WTC11 (cell line): ENCODE data around the gene RAPGEF2. TPM values are rescaled to one million over a fixed set of nuclear protein-coding genes. Genes with fewer than 3 reads are reported as not detected.
A peak's percentile ranks its signal among the peaks of the same experiment; 100 is the strongest.

ENCODE experiments used
- ATAC-seq: fragments of 200-7000 bp; cut with Tn5 transposase; 2 replicates; pipeline ENCODE4 v1.10.0; 2021; ENCODE audit warnings: mild to moderate bottlenecking, moderate library complexity
- CTCF ChIA-PET: fragments of 300-600 bp; sonication (Branson Sonifier 250); formaldehyde crosslinking; loops from one replicate; lab custom pipeline; 2021; ENCODE audit warnings: antibody characterized with exemption; lab: Charles Lee
- POLR2A ChIA-PET: fragments of 350-600 bp; sonication (Branson Sonifier 250); formaldehyde crosslinking; loops from one replicate; lab custom pipeline; 2021; ENCODE audit warnings: antibody characterized with exemption; lab: Charles Lee
- DNase-seq: peaks from one replicate; pipeline ENCODE4 v3.0.0; 2021; ENCODE audit warnings: low spot score
- H3K27ac Mint-ChIP-seq: 2 replicates; pipeline ENCODE4 v1.8.0; 2021; ENCODE audit warnings: mixed read lengths
- H3K27me3 Mint-ChIP-seq: 2 replicates; pipeline ENCODE4 v1.8.0; 2021; ENCODE audit warnings: low read depth, mild to moderate bottlenecking, moderate library complexity, mixed read lengths
- H3K36me3 Mint-ChIP-seq: 2 replicates; pipeline ENCODE4 v1.8.0; 2021; ENCODE audit warnings: mixed read lengths
- H3K4me1 Mint-ChIP-seq: 2 replicates; pipeline ENCODE4 v1.8.0; 2022; ENCODE audit warnings: mixed read lengths
- H3K4me3 Mint-ChIP-seq: 2 replicates; pipeline ENCODE4 v1.8.0; 2021; ENCODE audit warnings: mild to moderate bottlenecking, moderate library complexity, mixed read lengths
- H3K9me3 Mint-ChIP-seq: 2 replicates; pipeline ENCODE4 v1.8.0; 2021; ENCODE audit warnings: mixed read lengths
- ATF1 ChIP-seq: sonication (generic); formaldehyde crosslinking; IDR thresholded peaks from 2 replicates; pipeline ENCODE4 v1.8.1; 2023; ENCODE audit warnings: mild to moderate bottlenecking, moderate library complexity, missing genetic modification reagents
- ATF2 ChIP-seq: sonication (generic); formaldehyde crosslinking; IDR thresholded peaks from 2 replicates; pipeline ENCODE4 v1.8.1; 2022; ENCODE audit warnings: low read depth, missing genetic modification reagents, borderline replicate concordance
- CBFB ChIP-seq: sonication (generic); formaldehyde crosslinking; IDR thresholded peaks from 2 replicates; pipeline ENCODE4 v1.8.1; 2022; ENCODE audit warnings: mild to moderate bottlenecking, low read depth, missing genetic modification reagents
- CTCF ChIP-seq: fragments of 200-600 bp; IDR thresholded peaks from 2 replicates; pipeline ENCODE4 v1.8.0; 2022; ENCODE audit warnings: antibody characterized with exemption
- ELF4 ChIP-seq: sonication (generic); formaldehyde crosslinking; IDR thresholded peaks from 2 replicates; pipeline ENCODE4 v1.8.1; 2022; ENCODE audit warnings: low read depth, mild to moderate bottlenecking, moderate library complexity, missing genetic modification reagents
- FOXJ3 ChIP-seq: sonication (generic); formaldehyde crosslinking; IDR thresholded peaks from 2 replicates; pipeline ENCODE4 v1.9.0; 2021; ENCODE audit warnings: missing genetic modification reagents, mild to moderate bottlenecking, borderline replicate concordance
- FOXK1 ChIP-seq: sonication (generic); formaldehyde crosslinking; IDR thresholded peaks from 2 replicates; pipeline ENCODE4 v1.8.0; 2022; ENCODE audit warnings: mild to moderate bottlenecking, moderate library complexity, missing genetic modification reagents
- GTF2I ChIP-seq: fragments of 250-450 bp; sonication (Bioruptor Pico); conservative IDR thresholded peaks from 2 replicates; pipeline ENCODE4 v1.4.0; 2021; ENCODE audit warnings: mild to moderate bottlenecking
- IRF2 ChIP-seq: sonication (generic); formaldehyde crosslinking; IDR thresholded peaks from 2 replicates; pipeline ENCODE4 v1.8.0; 2022; ENCODE audit warnings: low read depth, missing genetic modification reagents, borderline replicate concordance
- MLX ChIP-seq: sonication (generic); formaldehyde crosslinking; IDR thresholded peaks from 2 replicates; pipeline ENCODE4 v1.8.1; 2023; ENCODE audit warnings: mild to moderate bottlenecking, missing genetic modification reagents, moderate library complexity
- NFE2L1 ChIP-seq: sonication (generic); formaldehyde crosslinking; IDR thresholded peaks from 2 replicates; pipeline ENCODE4 v1.8.1; 2023; ENCODE audit warnings: missing genetic modification reagents
- OVOL2 ChIP-seq: fragments of 250-450 bp; sonication (Bioruptor Pico); IDR thresholded peaks from 2 replicates; pipeline ENCODE4 v1.9.0; 2021; ENCODE audit warnings: mild to moderate bottlenecking, borderline replicate concordance
- PRDM15 ChIP-seq: sonication (generic); formaldehyde crosslinking; IDR thresholded peaks from 2 replicates; pipeline ENCODE4 v1.8.0; 2022; ENCODE audit warnings: missing genetic modification reagents
- RELA ChIP-seq: sonication (generic); formaldehyde crosslinking; IDR thresholded peaks from 2 replicates; pipeline ENCODE4 v1.8.1; 2022; ENCODE audit warnings: missing genetic modification reagents, mild to moderate bottlenecking, borderline replicate concordance
- SMAD4 ChIP-seq: sonication (generic); formaldehyde crosslinking; IDR thresholded peaks from 2 replicates; pipeline ENCODE4 v1.8.0; 2022; ENCODE audit warnings: mild to moderate bottlenecking, missing genetic modification reagents
- ZBTB21 ChIP-seq: sonication (generic); formaldehyde crosslinking; IDR thresholded peaks from 2 replicates; pipeline ENCODE4 v1.8.1; 2023; ENCODE audit warnings: mild to moderate bottlenecking, missing genetic modification reagents, borderline replicate concordance
- ZBTB43 ChIP-seq: sonication (generic); formaldehyde crosslinking; IDR thresholded peaks from 2 replicates; pipeline ENCODE4 v1.8.1; 2023; ENCODE audit warnings: mild to moderate bottlenecking, missing genetic modification reagents
- ZNF281 ChIP-seq: sonication (generic); formaldehyde crosslinking; IDR thresholded peaks from 2 replicates; pipeline ENCODE4 v1.8.0; 2023; ENCODE audit warnings: mild to moderate bottlenecking, missing genetic modification reagents
- ZNF396 ChIP-seq: fragments of 250-450 bp; sonication (Bioruptor Pico); IDR thresholded peaks from 2 replicates; pipeline ENCODE4 v1.8.0; 2021; ENCODE audit warnings: mild to moderate bottlenecking, moderate library complexity, borderline replicate concordance
- ZNF416 ChIP-seq: fragments of 250-450 bp; sonication (Bioruptor Pico); IDR thresholded peaks from 2 replicates; pipeline ENCODE4 v1.9.0; 2021; ENCODE audit warnings: mild to moderate bottlenecking, inconsistent platforms
- ZSCAN18 ChIP-seq: fragments of 250-450 bp; sonication (Bioruptor Pico); IDR thresholded peaks from 2 replicates; pipeline ENCODE4 v2.1.2; 2022; ENCODE audit warnings: mild to moderate bottlenecking, moderate library complexity
- total RNA-seq: library from RNA; stranded (reverse); gene quantifications from 3 replicates; pipeline ENCODE4 v1.2.3, GENCODE V29; 2021

RAPGEF2 gene
- total RNA-seq, 1 experiment from 2014 or later = 40.6 TPM

- TF ChIP-seq CTCF (no peak), FOXJ3 (no peak), ZBTB43 (CRISPR knock-in tag) (no peak), OVOL2 (CRISPR knock-in tag) (no peak), ELF4 (CRISPR knock-in tag) (no peak), MLX (CRISPR knock-in tag) (no peak), ZBTB21 (CRISPR knock-in tag) (no peak), NFE2L1 (CRISPR knock-in tag) (no peak)
Observed at GRCh38 chr4:159239629-159240028, 136.8 kb downstream of the RAPGEF2 start (continued).

GRCh38 chr4:159240046-159240445 is 137.2 kb downstream of the RAPGEF2 start:
- Mint-ChIP-seq H3K27me3 (no peaks in the 10 kb centered on the region), H3K4me1 (peaks cover 7% of the 10 kb centered on the region; the same call in 1 of the 2 replicates), H3K27ac (no peak overlapping the region), H3K36me3 (no peaks in the 10 kb centered on the region), H3K4me3 (no peak overlapping the region), H3K9me3 (no peaks in the 10 kb centered on the region)
- DNase-seq (no peak), ATAC-seq (no peak)
- CTCF ChIA-PET = no interaction called here
- TF ChIP-seq ZNF396 (CRISPR knock-in tag) (no peak), ZNF416 (CRISPR knock-in tag) (no peak)
- POLR2A ChIA-PET = no interaction called here

- ATAC-seq (no peak), DNase-seq (no peak)
- ChIA-PET POLR2A (no interaction called here), CTCF (no interaction called here)
- H3K27me3 Mint-ChIP-seq = no peaks in the 10 kb centered on the region
- H3K27ac Mint-ChIP-seq = peak overlapping the region; percentile 52; the same call in 1 of the 2 replicates
- H3K9me3 Mint-ChIP-seq = no peaks in the 10 kb centered on the region
- 0 out of 2 replicates have a peak, but pooled peaks cover under 1% of the 10 kb centered on the region for H3K4me1 Mint-ChIP-seq
- H3K4me3 Mint-ChIP-seq = no peak overlapping the region
- no peaks in the 10 kb centered on the region for H3K36me3 Mint-ChIP-seq
- TF ChIP-seq ZSCAN18 (CRISPR knock-in tag) (no peak), PRDM15 (CRISPR knock-in tag) (no peak), FOXK1 (CRISPR knock-in tag) (no peak), SMAD4 (CRISPR knock-in tag) (no peak), CBFB (CRISPR knock-in tag) (no peak), ATF2 (CRISPR knock-in tag) (no peak), ZNF281 (no peak), GTF2I (no peak), RELA (CRISPR knock-in tag) (no peak), ATF1 (CRISPR knock-in tag) (no peak), ZBTB21 (CRISPR knock-in tag) (no peak), IRF2 (CRISPR knock-in tag) (no peak)
Observed at GRCh38 chr4:159240687-159241086, 137.8 kb downstream of the RAPGEF2 start.
